ENCODE measurements around the gene BICDL1.
A peak's percentile ranks its signal among the peaks of the same experiment; 100 is the strongest.

BICDL1 gene

DNA sequence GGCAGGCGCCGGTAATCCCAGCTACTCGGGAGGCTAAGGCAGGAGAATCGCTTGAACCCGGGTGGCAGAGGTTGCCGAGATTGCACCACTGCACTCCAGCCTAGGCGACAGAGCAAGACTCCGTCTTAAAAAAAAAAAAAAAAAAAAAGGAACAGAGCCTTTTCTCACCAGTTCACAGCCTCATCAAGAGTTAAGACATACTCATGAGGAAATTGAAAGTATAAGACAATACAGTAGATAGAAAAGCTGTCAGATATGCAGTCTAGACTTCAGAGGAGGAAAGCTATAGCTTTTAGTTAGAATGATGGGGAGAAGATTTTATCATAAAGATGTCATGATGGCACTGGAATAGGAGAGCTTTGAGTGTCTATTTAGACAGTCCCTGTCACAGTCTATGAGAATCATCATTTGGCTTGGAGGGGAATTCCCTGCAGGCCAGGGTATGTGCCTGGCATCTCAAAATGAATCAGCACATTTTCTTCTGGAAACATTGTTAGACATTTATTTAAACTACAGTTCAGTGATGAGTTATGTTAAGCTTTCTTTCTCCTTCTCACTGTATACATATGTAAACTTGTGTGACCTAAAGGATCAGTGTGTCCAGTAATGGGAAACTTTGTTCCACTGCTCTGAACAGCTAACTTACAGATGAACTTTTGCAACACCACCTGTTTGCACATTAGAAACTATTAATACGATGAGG, 130.4 kb downstream of the BICDL1 start:
- FAIRE-seq (peak; percentile 70), DNase-seq (ENCODE audit: insufficient read length, low spot score) (no peak)

DNA sequence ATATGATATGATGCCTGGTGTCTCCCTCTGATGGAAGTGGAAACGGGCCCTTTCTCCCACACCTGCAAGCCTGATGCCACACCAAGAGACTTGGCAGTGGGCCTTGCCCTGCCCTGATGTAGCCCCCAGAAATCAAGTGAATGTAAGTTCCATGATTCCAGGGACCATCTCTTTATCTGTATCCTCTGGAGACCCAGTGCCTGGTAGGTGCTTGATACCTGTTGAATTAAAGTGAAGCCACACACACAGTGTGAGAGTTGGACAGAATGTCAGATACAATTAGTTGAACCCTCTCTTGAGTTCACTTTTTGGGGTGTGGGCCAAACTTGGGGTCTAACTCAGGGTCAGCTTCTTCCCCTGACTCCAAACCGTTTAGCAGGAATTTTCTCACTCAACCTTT, 132.3 kb downstream of the BICDL1 start:
- FAIRE-seq (peak; percentile 4), DNase-seq (ENCODE audit: insufficient read length, low spot score) (no peak)

DNA sequence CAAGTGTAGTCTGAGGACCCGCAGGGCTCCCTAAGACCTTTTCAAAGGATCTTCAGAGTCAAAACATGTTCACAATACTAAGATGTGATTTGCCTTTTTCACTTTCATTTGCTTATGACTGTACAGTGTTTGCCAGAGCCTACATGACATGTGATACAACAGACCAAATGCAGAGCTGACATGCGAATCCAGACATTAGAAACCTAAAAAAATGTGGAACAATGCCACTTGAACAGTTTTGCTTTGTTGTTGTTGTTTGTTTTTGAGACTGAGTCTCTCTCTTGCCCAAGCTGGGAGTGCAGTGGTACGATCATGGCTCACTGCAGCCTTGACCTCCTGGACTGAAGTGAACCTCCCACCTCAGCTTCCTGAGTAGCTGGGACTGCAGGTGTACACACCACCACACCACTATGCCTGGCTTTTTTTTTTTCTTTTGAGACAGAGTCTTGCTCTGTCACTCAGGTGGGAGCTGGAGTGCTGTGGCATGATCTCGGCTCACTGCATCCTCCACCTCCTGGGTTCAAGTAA, 132.8 kb downstream of the BICDL1 start:
- peak; percentile 88 for FAIRE-seq
- no peak for DNase-seq (ENCODE audit: insufficient read length, low spot score)

DNA sequence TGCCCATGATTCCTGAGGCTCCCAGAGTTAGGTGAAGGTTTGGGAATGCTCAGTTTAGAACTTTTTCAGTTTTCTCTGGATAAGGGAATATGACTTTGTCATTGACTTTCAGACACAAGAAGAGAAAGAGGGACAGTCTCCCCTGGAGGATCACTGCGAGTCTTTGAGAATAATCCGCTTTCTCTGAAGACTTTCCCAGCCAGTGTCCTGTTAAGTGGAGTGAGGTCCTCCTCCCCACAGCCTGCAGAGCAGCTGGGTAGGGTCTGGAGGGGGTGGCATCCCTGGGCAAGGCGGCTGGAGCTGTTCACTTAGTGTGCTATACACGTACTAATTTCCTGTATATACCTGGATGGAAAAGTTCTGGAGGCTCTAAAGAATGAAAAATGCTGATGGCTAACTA, 136.0 kb downstream of the BICDL1 start:
- DNase-seq (ENCODE audit: insufficient read length, low spot score) (no peak), FAIRE-seq (no peak)

DNA sequence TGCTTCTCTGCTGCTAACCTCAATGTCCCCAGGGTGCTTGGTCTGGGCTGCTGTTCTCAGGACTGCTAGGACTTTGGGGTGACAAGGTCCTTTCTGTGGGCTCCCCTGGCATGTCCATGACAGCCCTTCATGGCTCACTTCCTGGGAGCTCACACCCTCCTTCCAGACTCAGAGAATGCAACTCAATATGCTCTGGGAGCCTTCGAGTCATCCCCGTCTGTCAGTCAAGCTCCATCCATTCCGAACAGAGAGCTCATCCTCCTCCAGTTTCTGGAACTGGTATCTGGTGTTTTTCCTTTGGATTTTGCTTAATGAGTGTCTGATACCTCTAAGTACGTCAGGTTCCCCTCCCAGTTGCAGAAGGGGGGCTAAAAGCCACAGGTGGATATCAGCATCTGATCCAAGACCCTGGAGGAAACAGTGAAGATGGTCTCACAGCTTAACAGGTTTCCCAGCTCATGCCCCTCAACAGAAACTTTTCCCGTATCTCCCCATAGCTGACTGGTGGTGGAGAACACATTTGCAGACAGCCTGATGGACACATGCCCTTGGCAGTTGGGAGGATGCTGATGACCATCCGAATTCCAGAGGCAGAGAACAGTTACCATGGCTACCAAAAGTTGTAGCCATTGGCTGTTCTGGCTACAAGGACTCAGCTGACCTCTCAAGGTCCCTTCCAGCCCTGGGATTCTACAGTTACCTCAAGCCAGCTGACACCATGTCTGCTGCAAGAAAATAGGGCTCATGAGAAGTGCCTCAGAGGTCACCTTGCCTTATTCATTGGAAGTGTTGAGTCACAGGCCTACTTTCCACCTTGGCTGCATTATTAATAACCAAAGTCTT, 137.0 kb downstream of the BICDL1 start:
- FAIRE-seq, result no peak
- DNase-seq (ENCODE audit: insufficient read length, low spot score), result no peak

DNA sequence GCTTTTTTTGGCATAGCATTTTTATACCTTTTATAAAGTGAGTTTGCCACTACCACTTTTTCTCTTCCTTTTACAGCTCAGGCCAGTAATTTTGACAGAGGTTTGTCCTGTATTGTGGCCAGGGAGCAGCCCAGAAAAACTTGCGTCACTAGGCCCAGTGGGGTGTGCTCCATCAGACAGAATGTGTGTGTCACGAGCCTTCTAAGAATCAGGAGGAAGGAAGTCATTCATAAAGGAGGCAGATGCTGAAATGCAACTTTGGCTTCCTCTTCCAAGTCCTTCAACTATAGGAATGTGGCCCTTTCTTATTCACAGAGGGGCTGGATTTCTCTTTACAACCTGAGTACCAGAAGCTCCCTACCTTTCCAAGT, 137.6 kb downstream of the BICDL1 start:
- DNase-seq (ENCODE audit: insufficient read length, low spot score) (no peak), FAIRE-seq (no peak)

DNA sequence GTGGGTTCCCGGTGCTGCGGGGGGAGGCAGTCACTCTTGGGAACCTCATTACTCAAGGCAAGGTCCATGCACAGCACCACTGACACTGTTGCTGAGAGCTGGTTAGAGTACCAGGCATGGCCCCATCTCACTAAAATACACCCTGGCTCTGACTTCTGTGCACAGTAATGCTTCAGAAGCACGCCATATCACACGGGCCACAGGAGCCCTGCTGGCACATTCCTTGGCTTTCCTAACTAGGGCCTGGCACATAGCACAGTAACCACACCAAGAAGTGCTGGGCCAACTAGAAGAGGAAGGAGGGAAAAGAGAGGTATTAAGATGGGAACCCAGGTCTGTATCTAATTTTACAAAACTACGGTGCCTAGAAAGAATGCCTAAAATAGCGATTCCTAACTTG, 141.0 kb downstream of the BICDL1 start:
- DNase-seq (ENCODE audit: insufficient read length, low spot score) (no peak), FAIRE-seq (no peak)

DNA sequence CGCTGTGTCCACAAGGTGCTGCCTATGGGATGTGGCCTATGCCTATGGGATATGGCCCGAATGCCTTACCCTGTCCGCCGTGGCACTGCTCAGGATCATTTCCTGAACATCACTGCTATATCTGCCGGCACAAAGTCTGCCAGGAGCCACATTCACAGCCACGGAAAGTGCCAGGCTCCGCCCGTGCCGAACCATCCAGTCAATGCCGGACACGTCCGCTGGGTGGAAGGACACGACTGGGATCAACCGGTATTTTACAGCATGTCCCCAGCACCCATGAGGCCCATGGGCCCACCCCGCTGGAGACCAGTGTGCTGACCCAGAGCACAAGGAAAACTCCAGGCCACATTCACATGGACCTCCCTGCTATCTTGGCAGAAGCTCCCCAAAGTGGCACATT, 142.1 kb downstream of the BICDL1 start:
- DNase-seq (ENCODE audit: insufficient read length, low spot score), result no peak
- FAIRE-seq, result no peak

DNA sequence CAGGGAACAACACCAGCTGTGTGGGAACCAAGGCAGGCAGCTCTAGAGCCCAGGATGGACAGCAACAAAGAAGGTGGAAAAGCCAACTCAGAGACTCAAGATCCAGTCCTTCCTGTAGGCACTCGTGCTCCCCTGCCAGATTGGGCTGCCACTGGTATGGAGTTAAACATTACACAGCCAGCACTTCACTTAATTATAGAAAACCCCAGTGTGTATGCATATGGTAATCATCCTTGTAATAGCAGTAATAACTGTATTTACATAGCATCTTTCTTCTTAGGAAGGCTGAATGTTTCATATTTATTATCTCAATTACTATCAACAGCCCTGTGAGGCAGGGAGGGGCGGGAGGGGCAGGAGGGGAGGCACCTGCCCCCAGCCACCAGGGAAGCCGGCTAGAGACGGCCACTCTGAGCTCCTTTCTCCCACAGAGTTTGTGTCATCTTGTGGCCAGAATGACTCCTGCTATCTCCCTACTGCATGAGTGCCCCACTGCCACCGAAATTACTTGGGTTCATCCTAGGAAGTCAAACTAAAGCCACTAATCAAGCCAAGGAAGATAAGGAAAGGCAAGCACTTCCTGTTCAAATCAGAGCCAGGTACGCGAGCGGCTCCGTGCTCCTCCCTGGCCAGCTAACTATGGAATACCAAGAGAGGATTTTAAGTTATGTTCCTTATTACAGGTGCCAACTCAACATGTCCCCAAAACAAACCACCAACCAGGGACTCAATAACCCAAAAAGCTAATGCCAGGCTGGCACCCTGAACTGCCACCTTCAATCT, 143.2 kb downstream of the BICDL1 start:
- DNase-seq (ENCODE audit: insufficient read length, low spot score) (no peak), FAIRE-seq (peak; percentile 78)

DNA sequence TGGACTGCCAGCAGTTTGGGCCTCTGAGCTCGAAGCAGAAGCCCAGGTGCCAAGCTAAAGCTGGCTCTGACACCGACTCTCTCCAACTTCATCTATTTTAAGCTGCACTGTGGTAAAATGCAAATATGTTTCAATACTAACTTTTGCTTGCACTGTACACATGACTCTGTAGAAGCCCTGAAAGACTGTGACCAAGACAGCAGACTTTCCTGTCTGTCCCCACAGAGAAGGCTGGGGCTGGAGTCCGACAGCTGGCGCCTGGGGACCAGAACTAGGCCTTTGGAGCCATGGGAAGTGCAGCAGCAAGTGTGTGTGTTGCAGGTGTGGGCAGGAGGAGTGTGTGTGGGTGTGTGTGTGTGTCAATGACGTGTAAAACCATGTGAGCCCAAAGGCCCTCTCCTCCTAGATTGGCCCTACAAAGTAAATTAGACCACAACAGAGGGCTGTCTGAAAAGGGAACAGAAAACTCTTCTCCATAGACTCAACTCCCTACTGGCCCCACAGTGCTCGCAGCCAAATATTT, 143.9 kb downstream of the BICDL1 start:
- DNase-seq (ENCODE audit: insufficient read length, low spot score) (peak; percentile 67), FAIRE-seq (peak; percentile 100)

DNA sequence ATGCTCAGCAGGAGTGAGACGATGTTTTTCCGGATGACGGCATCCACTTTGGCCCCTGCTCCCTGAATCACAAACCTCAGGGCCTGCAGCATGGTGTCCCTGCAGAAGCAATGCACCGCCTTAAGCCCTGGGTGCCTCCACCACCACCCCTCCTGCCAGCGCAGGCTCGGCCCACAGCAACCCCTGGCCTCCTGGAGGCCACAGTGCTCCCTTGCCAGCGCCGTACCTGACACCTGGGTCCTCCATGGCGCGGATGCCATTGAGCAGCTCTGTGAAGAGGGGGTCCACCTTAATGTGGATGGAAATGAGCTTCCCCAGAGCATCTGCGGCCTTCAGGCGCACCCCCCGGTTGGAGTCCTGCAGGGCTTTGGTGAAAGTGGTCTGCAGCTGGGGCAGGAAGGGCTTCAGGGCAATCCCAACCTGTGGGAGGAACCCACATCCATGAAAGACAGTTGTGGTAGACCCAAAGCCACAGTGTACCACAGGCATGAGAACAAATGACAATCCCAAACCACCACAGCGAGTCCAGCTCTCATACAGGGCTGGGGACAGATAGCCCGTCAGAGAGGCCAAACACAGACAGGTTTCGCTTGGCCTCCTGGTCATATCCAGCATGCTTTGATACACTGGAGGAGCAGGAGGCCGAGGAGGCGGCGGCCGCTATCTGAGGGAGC, 145.4 kb downstream of the BICDL1 start:
- DNase-seq (ENCODE audit: insufficient read length, low spot score), result no peak
- FAIRE-seq, result no peak

DNA sequence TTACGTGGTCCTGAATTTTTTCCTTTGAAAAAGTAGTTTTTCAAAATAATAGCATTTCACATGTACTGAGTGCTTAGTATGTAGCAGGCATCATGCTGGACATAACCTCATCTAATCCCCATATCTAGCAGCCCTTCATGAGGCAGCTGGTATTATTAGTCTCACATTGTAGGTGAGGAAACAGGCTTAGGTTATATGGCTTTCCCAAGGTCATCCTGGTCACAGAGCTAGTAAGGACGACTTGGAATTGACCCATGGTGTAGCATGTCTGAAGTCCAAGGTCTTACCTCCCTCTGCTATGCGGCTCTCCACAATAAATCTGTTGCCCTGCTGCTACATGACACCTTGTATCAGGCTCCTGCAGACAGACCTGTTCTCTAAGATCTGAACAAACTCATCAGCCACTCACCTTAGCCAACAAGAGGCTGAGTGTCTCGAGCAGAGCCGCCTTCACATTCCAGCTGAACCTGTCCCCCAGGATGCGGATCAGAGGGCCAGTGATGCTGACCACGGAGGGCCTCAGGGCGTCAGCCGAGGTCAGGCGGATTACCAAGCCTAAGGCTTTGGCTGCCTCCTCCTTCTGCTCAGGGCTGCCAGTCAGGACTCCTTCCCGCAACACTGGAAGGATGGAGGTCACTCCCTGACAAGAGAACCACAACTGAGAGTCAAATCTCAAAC, 147.2 kb downstream of the BICDL1 start:
- FAIRE-seq (no peak), DNase-seq (ENCODE audit: insufficient read length, low spot score) (no peak)

DNA sequence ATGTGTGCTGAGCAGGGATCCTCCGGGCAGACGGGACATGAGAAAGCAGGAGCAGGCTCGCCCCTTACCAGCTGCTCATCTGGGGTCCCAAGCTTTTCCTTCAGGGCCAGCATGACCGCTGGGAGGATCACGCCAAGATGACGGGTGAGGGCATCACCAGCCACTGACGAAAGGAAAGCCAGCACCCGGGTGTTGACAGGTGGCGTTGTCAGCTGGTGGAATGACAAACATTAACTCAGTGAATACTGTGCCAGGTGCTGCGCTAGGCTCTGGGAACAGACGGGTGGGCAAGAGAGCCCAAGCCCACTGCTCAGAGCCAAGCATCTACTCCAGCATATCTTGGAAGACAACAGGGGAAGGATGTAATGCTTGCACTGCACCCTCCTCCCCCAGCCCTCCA, 148.8 kb downstream of the BICDL1 start:
- FAIRE-seq (no peak), DNase-seq (ENCODE audit: insufficient read length, low spot score) (no peak)

DNA sequence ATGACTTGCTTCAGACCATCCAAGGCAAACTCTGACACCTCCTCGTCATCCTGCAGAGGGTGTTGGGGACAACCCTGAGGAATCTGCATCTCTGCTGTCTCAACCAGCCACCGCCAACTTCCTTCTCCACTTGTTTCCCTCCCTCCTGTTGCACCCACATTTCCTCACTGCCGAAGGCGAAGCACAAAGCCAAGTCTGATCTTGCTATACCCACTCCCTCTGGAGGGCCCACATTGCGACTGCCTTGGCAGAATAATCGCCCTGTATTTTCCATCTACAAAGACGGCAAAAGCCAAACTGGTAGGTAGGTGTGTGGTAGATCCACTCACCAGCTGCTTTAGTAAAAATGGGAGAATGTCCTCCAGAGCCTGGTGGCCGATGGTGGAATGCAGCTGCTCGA, 149.3 kb downstream of the BICDL1 start:
- FAIRE-seq (no peak), DNase-seq (ENCODE audit: insufficient read length, low spot score) (no peak)

DNA sequence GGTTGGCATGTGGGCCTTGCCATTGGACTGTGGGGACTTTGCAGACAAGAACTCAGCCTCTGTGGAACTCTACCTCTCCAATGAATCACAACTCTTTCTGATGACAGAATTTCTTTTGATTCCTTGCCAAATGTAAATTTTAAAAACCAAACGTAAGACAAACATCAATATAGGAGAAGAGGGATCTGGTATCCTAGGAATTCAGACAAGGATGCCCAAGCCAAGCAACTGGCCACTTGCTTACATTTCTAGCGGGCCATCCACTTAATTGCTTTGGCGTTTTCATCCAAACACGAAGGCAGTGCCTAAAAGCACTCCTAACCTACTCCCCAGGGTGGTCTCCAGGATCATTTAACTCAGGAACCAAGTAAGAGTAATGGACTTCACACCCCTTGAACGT, 150.9 kb downstream of the BICDL1 start:
- FAIRE-seq (no peak), DNase-seq (ENCODE audit: insufficient read length, low spot score) (no peak)

DNA sequence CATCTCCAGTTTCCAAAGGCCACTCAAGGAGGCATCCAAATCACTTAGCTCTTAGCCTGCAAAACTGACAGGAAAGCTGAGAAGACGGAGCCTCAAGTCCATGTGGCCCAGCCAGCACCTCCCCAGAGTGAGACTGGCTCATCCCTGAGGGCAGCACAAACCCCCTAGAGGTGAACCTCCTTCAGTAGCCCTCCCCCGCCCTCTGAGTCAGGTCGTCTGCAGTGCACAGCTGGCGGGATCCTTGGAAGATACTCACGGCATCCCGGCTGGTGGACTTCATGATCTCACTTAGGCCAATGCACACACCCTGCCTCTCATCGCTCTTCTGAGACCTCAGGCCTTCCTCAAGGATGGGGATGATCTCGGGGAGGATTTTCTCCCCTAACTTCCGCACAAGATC, 151.6 kb downstream of the BICDL1 start:
- DNase-seq (ENCODE audit: insufficient read length, low spot score), result no peak
- no peak for FAIRE-seq

DNA sequence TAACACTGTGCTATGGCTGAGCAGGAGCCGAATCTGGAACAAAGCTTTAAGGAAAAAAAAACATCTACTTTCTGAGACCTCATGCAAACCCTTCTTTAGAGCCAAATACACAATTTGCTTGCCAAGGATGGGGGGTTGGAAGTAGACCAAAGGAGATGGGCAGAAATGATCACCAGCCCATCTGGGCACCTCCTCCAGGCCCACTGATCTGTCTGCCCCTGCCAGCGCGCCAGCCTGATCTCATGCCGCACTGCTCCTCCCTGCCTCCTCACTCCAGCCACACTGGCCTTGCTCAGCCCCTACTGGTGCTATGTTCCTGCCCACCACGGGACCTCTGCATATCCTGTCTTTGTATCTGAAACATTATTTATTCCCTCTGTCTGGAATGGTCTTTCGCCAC, 152.3 kb downstream of the BICDL1 start:
- DNase-seq (ENCODE audit: insufficient read length, low spot score) (no peak), FAIRE-seq (no peak)

DNA sequence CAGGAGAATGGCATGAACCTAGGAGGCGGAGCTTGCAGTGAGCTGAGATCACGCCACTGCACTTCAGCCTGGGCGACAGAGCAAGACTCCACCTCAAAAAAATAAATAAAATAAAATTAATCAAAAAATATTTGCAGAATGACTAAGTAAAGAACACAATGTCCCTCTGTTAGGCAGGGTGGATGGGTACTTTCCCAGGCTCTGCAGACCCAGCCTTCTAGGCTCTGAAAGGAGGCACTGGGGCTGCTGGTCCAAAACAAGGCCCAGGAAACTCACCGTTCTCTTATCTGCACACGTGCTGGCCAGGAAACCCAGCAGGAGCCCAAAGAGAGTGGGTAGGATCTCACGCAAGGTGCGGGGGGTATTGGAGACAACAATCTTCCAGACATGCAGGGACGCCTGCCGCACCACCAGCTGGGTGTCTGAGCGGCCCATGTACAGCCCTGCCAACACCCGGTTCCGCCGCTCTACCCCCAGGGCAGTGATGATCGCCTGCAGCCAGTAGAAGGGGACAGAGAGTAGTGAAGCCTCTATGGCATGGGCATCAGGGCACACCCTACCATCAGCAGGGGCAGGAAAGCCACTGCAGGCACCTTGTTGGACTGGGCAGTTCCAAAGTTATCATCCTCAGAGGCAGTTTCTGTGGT, 153.3 kb downstream of the BICDL1 start:
- DNase-seq (ENCODE audit: insufficient read length, low spot score) (no peak), FAIRE-seq (no peak)
